ENCODE measurements around the gene MT1X.
"Not testable (repeated sequence)": the region's sequence is repeated elsewhere in the genome, so short reads cannot be mapped to it uniquely, and the experiment has no call there.

The MT1X gene

DNA sequence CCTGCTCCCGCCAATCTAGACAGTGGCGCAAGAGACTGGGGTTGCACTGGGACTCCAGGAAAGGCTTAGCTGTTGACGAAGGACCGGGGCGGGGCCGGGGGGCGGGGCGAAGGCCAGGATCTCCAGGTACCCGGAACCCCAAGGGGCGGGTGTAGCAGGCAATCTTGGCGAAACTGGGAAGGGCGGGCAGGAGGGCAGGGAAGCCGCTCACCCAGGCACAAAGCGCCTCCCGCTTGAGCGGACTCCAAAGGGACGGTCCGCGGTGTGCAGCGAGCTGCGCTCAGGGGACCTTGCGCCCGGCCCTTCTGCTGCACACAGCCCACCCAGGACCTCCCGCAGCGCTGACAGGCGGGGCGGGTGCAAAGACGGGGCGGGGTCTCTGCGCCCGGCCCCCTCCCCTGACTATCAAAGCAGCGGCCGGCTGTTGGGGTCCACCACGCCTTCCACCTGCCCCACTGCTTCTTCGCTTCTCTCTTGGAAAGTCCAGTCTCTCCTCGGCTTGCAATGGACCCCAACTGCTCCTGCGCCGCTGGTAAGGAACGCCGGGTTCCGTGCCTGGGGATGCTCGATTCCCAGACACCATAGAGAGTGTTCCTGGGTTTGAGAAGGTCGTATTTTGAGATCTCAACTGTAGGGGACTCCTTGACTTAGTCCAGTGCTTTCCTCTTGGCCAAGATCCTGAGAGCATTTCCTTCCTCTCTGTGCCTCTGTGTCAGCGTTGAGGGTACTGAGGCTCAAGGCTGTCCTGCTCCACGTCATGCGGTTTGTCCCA, 24.5 kb upstream of the MT1X start, which contains the start of gene MT1F:
MT1F (plus strand) TSS at position 405 of the 772 bp plus-strand sequence; CDS start at position 505, 100 bp downstream.
- peak; percentile 70 for DNase-seq

DNA sequence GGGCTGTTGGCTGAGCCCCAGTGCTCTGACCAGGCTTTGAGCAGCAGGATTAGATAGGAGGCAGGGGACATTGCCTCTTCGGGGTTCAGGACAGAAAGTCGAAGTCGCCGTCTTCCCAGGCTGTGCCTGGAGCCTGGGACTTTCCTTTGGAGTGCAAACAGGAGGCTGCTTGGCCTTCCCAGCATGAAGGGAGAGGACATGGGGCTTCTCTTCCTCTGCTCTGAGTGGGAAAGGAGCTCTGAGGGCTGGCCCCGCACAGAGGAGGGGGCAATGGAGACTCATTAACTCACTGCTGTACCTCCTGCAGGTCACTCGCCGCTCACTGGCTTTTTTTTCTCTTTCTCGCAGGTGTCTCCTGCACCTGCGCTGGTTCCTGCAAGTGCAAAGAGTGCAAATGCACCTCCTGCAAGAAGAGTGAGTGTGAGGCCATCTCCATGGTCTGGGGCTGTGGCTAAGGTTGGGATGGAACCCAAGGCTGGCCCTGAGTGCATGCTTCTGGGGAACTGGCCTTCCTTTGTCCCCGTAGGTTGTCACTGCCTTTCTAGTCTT, 23.9 kb upstream of the MT1X start:
- DNase-seq: no peak

DNA sequence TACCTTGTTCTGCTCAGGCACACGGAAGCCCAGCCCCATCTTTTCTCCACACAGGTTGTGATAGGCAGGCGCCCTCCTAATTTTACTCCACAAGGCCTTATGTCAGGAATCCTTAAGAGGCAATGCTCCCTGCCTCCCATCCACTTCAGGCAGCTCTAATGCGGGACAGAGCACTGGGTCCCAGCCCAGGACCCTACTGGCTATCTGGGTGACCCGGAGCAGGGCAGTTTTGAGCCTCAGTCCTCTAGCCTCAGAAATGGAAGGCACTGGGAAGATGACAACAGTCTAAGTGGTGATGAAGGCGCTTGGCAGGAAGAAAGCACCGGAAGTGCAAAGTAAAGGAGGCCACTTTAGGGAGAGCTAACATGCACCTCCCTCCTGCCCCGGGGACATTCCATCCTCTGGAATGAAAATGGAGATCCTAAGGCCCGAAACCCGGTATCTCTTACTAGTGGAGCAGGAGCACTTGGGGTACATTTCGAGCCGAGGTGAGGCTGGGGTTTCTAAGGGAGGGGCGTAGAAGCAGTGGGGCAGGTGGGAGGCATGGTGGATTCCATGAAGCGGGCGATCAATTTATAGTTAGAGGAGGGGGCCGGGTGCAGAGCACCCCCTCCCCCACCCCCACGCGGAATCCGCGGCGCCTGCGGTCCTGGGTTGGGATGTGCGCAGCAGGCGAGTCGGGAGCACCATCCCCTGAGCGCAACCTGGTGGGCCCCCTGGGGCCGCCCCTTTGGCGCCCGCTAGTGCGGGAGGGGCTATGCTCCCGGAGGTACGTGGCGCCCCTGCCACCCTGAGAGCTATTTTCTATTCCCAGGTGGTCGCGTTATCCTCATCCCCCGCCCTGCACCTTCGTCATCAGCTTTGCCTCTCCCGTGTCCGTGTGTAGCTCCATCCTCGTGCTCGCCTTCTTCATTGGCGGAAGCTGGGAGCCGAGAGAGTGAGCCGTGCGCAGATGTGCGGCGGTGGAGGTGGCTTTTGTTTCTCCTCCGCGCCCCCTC, 19.6 kb upstream of the MT1X start:
- peak; percentile 25 for DNase-seq

DNA sequence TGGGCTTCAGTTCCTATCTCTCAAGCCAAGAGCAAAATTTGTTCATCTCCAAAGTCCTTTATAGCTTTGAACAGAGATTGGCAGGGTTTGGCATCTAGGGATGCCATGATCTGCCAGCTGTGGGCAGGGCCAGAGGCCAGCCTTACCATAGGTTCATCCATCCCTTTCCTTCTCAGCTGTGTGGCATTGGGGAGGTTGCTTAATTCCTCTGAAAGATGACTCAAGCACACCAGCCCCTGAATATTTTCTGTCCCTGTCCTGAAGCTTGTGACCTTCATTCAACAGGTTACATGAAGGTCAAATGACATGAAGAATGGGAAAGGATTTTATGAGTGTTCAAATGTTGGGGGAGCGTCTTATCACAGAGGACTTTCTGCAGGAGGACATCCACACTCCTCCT, 17.8 kb upstream of the MT1X start:
- no peak for DNase-seq

DNA sequence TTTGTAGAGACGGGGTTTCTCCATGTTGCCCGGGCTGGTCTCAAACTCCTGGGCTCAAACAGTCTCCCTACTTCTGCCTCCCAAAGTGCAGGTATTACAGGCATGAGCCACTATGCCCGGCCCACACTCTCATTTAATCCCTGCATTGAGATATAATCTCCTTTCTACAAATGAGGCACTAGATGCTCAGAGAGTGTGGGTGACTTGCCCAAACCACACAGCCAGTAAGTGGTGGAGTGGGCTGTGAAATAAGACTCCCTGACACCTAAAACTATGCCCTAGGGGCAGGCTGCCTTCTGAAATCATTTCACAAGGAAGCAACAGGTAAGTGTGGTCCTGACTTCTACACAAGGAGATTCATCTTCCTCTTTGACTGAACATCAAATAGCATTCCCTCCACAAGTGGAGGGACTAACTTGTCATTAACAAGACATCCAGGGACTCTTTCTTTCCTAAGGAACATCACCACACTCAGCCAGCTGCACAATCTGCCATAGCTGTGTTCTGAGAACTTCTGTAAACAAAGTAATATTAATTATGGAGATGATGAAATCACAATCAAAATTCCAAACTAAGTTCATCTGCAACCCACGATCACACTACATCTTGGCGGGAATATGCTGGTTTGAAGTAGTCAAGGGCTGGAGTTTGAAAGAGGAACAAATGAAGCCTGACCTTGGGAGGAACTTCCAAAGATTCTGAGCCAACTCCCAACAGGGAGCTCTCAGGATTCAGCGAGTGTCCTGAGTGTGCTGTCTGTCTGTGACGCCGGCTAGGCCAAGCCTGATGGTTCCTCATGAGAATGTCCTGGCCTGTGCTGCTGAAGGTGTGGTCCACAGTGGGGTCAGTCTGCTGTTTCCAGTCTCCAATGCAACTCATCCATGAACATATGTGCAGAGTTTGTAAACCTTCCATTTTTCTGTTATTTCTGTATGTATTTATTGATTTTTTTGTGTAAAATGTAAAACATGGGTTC, 16.7 kb upstream of the MT1X start:
- not testable (repeated sequence) for DNase-seq

- DNase-seq: no peak
Observed at GRCh38 chr16:56667581-56668571, 14.4 kb upstream of the MT1X start, which contains the start of gene MT1G. Gene MT1G (minus strand): TSS chr16:56668065. CDS start chr16:56667993, 72 bp downstream.

DNA sequence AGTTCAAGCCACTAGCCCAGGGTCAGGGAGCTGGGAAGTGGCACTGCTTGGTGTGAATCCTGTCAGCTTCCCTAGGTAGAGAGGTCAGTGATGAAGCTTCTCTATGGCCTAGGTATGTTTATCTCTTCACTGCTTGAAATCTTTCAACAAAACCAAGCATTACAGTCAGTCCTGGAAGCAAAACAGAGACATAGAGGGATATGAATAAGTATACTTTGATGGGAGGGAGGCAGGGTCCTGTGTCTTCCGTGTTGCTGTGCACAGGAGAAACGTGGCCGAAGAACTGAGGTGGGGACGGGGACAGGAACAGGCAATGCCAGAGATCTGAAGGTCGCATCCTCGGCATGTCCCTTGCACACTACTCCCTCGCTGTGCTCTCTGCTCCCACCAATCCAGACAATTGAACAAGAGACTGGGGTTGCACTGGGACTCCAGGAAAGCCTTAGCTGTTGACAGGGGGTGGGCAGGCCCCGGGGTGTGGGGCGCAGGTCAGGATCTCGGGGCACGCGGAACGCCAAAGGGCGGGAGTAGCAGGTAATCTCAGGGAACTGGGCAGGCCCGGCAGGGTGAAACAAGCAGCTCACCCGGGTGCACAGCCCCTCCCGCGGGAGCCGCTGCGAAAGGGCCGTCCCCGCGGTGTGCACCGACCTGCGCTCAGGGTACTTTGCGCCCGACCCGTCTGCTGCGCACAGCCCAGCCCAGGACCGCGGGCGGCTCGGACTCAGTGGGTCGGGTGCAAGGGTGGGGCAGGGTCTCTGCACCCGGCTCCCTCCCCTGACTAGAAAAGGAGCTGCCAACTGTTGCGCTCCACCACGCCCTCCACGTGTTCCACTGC, 13.0 kb upstream of the MT1X start, which contains the start of gene MT1H:
MT1H (plus strand) TSS at position 810 of the 835 bp plus-strand sequence. CDS start 71 bp downstream, outside the sequence.
- no peak for DNase-seq

GRCh38 chr16:56669840-56670619, 12.2 kb upstream of the MT1X start:
- no peak for DNase-seq

DNA sequence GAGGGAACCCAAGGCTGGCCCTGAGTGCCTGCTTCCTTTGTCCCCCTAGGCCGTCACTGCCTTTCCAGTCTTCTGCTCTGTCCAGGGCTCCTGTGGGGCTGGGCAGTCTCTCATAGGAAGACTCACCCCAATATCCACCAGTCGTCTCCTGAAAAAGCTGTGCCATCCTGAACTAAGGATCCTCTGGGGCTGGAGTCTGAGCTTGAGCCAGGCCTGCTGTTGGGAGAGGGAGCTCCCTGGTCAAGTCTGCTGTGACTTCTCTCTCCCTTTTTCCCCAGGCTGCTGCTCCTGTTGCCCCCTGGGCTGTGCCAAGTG, 11.7 kb upstream of the MT1X start:
- DNase-seq: no peak

- DNase-seq: not testable (repeated sequence)
Observed at GRCh38 chr16:56671691-56672090, 10.6 kb upstream of the MT1X start.

DNA sequence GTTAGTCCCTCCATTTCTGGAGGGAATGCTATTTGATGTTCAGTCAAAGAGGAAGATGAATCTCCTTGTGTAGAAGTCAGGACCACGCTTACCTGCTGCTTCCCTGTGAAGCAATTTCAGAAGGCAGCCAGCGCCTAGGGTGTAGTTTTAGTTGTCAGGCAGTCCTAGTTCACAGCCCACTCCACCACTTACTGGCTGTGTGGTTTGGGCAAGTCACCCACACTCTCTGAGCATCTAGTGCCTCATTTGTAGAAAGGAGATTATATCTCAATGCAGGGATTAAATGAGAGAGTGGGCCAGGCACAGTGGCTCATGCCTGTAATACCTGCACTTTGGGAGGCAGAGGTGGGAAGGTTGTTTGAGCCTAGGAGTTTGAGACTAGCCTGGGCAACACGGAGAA, 10.1 kb upstream of the MT1X start:
- not testable (repeated sequence) for DNase-seq

DNA sequence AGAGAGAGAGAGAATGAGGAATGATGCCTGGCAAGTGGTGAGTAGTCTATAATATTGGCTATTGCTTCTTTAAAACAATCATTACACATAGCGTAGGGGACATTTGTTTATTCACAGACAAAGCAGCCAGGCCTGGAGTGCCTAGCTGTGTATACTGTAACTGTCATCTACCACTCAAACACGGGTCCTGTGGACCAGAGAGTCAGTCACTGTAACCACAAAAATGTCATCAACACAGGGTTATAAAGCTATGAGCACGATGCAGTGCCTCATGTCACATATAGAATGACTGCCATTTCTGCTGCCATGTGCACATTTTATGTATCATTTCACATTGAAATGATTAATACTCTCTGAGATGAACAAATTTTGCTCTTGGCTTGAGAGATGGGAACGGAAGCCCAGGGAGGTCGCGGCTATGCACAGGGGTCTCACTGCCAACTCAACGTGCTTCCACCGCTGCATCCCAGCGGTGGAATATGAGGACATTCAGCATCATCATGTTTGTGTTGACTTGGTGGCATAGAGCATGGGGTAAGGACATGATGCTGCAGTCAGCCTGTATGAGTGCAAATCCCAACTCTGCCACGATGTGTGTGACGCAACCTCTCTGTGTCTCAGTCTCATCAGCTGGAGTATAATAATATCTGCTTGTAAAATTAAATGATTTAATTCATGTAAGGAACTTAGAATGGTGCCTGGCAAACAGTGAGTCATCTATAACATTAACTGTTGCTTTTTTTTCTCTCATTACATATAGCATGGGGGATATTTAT, 9.3 kb upstream of the MT1X start:
- no peak for DNase-seq

DNA sequence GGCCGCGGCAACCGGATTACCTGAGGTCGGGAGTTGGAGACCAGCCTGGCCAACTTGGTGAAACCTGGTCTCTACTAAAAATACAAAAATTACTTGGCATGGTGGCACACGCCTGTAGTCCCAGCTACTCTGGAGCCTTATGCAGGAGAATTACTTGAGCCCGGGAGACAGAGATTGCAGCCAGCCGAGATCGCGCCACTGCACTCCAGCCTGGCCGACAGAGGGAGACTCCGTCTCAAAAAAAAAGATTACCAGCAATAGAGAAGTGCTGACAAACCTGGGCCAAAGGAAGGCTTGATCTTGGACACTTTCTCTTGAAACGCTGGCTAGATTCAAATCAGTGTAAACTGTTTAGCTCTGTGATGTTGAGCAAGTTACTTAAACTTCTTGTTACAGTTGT, 8.3 kb upstream of the MT1X start:
- peak; percentile 26 for DNase-seq

GRCh38 chr16:56674570-56674969, 7.7 kb upstream of the MT1X start:
- DNase-seq: not testable (repeated sequence)

GRCh38 chr16:56675685-56676210, 6.5 kb upstream of the MT1X start:
- peak; percentile 34 for DNase-seq

DNA sequence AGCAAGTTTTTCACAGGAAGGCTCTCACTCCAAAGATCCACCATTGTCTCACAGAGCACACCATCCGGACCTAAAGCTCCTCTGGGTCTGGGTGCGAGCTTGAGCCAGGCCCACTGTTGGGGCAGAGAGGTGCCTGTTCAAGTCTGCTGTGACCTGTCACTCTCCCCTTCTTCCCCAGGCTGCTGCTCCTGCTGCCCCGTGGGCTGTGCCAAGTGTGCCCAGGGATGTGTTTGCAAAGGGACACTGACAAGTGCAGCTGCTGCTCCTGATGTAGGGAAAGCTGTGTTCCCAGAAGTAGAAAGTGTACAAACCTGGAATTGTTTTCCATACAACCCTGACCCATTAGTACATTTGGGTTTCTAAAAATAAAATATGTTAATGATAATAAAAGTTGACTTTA, 4.8 kb upstream of the MT1X start:
- no peak for DNase-seq

DNA sequence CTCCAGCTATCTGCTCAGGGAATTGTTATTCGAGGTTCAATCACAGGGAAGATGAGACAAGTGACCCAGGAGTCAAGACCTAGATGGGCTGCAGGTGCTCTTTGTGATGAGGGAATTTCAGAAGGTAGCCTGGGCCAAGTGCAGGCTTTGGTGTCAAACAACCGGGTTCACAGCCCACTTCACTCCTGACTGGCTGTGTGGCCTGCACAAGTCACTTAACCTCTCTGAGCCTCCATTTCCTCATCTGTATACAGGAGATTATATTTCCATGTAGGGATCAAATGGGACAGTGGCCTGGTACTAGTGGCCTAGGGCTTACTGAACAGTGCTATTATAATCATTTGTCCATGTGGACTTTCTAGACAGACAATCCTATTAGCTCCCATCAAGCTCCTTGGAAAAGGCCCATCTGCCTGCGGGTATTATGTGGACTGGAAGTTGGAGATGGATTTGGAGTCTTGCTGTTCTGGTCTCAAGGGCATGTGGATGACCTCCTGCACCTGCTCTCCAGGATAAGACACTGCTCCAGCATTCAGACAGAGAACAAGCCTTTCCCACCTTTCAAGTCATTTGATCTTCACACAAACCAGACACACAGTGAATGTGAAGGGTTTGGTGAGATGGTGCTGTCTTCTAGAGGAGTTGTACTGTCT, 3.1 kb upstream of the MT1X start:
- no peak for DNase-seq
